Astrocyte of the cerebellum (primary cell): Measurements from ENCODE around the gene ADSL.
A peak's percentile ranks its signal among the peaks of the same experiment; 100 is the strongest.

Experiments used
- DNase-seq: peaks from one replicate; pipeline ENCODE4 v3.0.0-alpha.2; 2011; ENCODE audit warnings: low read depth
- H3K4me3 ChIP-seq: 2 replicates; pipeline ENCODE4 v1.5.1; 2011; ENCODE audit warnings: mild to moderate bottlenecking, low read depth, low read length, moderate library complexity
- in situ Hi-C: cut with HindIII; loops from 2 replicates; pipeline ENCODE4 v1.10.0; 2017; ENCODE audit warnings: low sequenced_read_pairs
- TF ChIP-seq, protein P1 (sequence below): IDR thresholded peaks from 2 replicates; pipeline ENCODE4 v1.5.1; 2012; ENCODE audit warnings: low read length, low read depth, moderate library complexity, mild to moderate bottlenecking; ENCODE audit errors: missing control alignments

The ADSL gene

DNA sequence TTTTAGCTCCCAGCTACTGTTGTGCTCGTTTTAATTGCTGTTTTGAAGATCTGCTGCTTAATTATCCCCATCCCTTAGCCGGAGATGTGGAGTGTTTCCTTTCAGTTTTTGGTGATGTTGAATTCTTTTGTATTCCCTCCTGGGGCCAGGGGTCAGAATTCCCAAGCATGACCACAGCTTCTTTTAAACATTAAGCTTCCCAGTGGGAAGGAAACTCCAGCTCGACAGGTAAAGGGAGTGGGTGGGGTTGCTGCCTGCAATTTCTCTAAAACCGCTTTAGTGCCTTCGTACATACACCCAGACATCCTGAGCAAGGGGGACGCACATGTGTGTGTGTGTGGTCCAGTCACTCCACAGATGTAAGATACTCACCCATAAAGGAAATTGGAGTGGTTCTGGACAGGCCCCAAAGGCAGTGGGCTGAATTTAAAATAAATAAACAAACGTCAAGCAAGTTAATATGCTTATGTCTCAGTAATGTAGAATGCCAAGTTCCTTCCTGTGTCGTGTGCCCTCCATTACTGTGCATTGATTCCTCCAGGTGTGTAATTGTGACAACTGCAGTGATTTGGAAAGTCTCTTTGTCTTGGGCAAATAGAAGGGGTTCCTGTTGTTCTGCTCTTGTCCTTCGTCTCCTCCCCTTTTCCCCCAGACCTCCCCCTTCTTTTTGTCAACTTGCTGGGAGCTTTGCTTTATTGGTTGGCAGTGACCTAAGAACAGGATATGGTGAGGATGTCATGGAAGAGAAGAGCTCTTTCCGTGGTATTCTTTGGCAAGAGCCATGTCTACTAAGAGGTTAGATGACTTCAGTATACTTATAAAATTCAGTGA lies 19.2 kb upstream of the ADSL start:
- no peak overlapping the region for H3K4me3 ChIP-seq
- TF ChIP-seq, protein P1, sequence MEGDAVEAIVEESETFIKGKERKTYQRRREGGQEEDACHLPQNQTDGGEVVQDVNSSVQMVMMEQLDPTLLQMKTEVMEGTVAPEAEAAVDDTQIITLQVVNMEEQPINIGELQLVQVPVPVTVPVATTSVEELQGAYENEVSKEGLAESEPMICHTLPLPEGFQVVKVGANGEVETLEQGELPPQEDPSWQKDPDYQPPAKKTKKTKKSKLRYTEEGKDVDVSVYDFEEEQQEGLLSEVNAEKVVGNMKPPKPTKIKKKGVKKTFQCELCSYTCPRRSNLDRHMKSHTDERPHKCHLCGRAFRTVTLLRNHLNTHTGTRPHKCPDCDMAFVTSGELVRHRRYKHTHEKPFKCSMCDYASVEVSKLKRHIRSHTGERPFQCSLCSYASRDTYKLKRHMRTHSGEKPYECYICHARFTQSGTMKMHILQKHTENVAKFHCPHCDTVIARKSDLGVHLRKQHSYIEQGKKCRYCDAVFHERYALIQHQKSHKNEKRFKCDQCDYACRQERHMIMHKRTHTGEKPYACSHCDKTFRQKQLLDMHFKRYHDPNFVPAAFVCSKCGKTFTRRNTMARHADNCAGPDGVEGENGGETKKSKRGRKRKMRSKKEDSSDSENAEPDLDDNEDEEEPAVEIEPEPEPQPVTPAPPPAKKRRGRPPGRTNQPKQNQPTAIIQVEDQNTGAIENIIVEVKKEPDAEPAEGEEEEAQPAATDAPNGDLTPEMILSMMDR = no peak
- in situ Hi-C loops = loop anchor here (5.0 kb wide), 1 partner anchor 35 kb away; no protein-coding TSS in a partner anchor
- DNase-seq = peak; percentile 23

GRCh38 chr22:40328546-40329456 lies 17.5 kb upstream of the ADSL start:
- no peak for DNase-seq
- in situ Hi-C loops = loop anchor here (5.0 kb wide), 1 partner anchor 36 kb away; no protein-coding TSS in a partner anchor
- TF ChIP-seq, protein P1 = no peak
- no peak overlapping the region for H3K4me3 ChIP-seq

DNA sequence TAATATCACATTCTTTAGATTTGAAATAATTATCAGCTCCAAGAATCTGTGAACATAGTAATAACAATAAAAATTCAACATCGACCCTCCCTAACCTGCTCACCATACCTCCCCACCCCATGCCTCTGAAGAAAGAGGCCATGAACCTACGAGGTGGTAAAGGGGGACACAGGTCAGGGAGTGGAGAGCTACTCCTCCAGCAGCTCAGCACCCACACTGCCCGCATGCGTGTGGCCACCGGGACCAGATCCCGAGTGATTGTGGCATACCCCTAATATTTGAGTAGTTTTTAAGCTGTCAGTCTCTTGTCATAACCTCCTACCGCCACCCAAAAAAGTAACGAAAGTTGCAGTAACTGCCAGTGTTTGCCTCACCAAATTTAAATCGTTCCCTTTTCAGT lies 16.8 kb upstream of the ADSL start:
- TF ChIP-seq, protein P1 = no peak
- no peak overlapping the region for H3K4me3 ChIP-seq
- in situ Hi-C loops = loop anchor here (5.0 kb wide), 1 partner anchor 37 kb away; no protein-coding TSS in a partner anchor
- no peak for DNase-seq

- in situ Hi-C loops = no loop called here
- TF ChIP-seq, protein P1 = no peak
- no peak overlapping the region for H3K4me3 ChIP-seq
- DNase-seq = no peak
Observed at GRCh38 chr22:40330086-40330485, 16.2 kb upstream of the ADSL start.

DNA sequence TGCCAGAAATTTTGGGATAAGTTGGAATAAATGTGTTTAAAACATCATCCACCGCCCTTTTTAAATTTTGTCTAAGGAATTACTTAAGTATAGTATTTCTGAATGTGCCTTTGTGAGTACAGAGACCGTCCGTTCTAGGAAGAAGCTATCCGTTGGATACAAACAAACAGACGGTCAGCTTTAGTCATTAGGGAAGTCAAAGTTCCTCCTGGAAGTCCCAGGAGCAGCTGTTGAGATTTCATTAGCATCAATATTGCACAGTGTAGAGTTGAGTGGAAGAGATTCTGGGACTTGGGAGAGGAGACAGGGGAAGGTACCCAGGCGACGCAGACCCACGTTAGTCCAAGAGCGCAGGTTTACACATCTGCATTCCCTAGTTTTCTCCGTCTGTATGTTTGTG lies 15.7 kb upstream of the ADSL start:
- no peak for DNase-seq
- TF ChIP-seq, protein P1 = no peak
- in situ Hi-C loops = no loop called here
- H3K4me3 ChIP-seq = no peak overlapping the region

GRCh38 chr22:40331706-40332105 lies 14.6 kb upstream of the ADSL start:
- in situ Hi-C loops = no loop called here
- TF ChIP-seq, protein P1 = no peak
- H3K4me3 ChIP-seq = no peak overlapping the region
- no peak for DNase-seq
